Activated CD4-positive, alpha-beta T cell treated with anti-CD3 and anti-CD28 coated beads for 36 hours (primary cell): Measurements from ENCODE around the gene P2RY14. TPM values are rescaled to one million over a fixed set of nuclear protein-coding genes. Genes with fewer than 3 reads are reported as not detected.
A peak's percentile ranks its signal among the peaks of the same experiment; 100 is the strongest.

Experiments used
- ATAC-seq: fragments of 200-7000 bp; cut with Tn5 transposase; one replicate; pipeline ENCODE4 v1.10.0; 2021; ENCODE audit warnings: mild to moderate bottlenecking, moderate library complexity
- CTCF ChIA-PET: fragments of 350-600 bp; sonication (Branson Sonifier 250); formaldehyde crosslinking; loops from one replicate; lab custom pipeline; 2021; ENCODE audit warnings: antibody characterized with exemption; lab: Charles Lee
- POLR2A ChIA-PET: fragments of 350-600 bp; sonication (Branson Sonifier 250); formaldehyde crosslinking; loops from one replicate; lab custom pipeline; 2021; ENCODE audit warnings: antibody characterized with exemption, inconsistent platforms; lab: Charles Lee
- DNase-seq: peaks from one replicate; pipeline ENCODE4 v3.0.0-alpha.2; 2020
- H3K27ac Mint-ChIP-seq: one replicate; pipeline ENCODE4 v1.8.0; 2021; ENCODE audit warnings: mixed read lengths
- H3K27me3 Mint-ChIP-seq: one replicate; pipeline ENCODE4 v1.8.0; 2021; ENCODE audit warnings: mixed read lengths
- H3K36me3 Mint-ChIP-seq: one replicate; pipeline ENCODE4 v1.8.0; 2021; ENCODE audit warnings: low read depth, mixed read lengths
- H3K4me1 Mint-ChIP-seq: one replicate; pipeline ENCODE4 v1.8.0; 2021; ENCODE audit warnings: mixed read lengths
- H3K4me3 Mint-ChIP-seq: one replicate; pipeline ENCODE4 v1.8.0; 2021; ENCODE audit warnings: mild to moderate bottlenecking, moderate library complexity, mixed read lengths
- H3K9me3 Mint-ChIP-seq: one replicate; pipeline ENCODE4 v1.8.0; 2021; ENCODE audit warnings: low read depth, mixed read lengths
- intact Hi-C, 2 experiments: fragments of 100-400 bp; cut with DNase I in 1 of 2; cut with micrococcal nuclease in 1 of 2; formaldehyde crosslinking; loops; one replicate each; pipeline versions ENCODE4 v1.14.2 to v1.15.1; 2022 to 2024; cut with DNase I, micrococcal nuclease
- total RNA-seq, 2 experiments: library from RNA; stranded (reverse); gene quantifications; one replicate each; pipeline ENCODE4 v1.2.3, GENCODE V29; 2021

P2RY14 gene
- total RNA-seq, 2 experiments from 2014 or later: 0.16 to 0.25 TPM

- Mint-ChIP-seq H3K27me3 (no peaks in the 10 kb centered on the region), H3K36me3 (peaks cover 17% of the 10 kb centered on the region), H3K4me3 (no peak overlapping the region), H3K4me1 (peaks cover 47% of the 10 kb centered on the region), H3K27ac (peak overlapping the region; percentile 11), H3K9me3 (peaks cover 16% of the 10 kb centered on the region)
- intact Hi-C loops: no loop called here
- POLR2A ChIA-PET: interaction anchor here (0.6 to 1.2 kb wide), 2 partner anchors 21 to 92 kb away, joined by 4 to 5 read pairs; partner anchors contain the start of genes GPR171 and GPR87
- CTCF ChIA-PET: interaction anchor here (0.6 to 8.2 kb wide), 8 partner anchors 8 to 794 kb away, joined by 3 to 124 read pairs (median 4); partner anchors contain the start of gene P2RY14
- DNase-seq: no peak
- no peak for ATAC-seq
These were observed 54.0 kb downstream of the P2RY14 start for GRCh38 chr3:151224268-151224866.

GRCh38 chr3:151219056-151219455 is 59.3 kb downstream of the P2RY14 start:
- ATAC-seq: peak; percentile 90
- no peaks in the 10 kb centered on the region for H3K27me3 Mint-ChIP-seq
- intact Hi-C loops: no loop called here
- H3K4me1 Mint-ChIP-seq: peaks cover 25% of the 10 kb centered on the region
- peaks cover 16% of the 10 kb centered on the region for H3K9me3 Mint-ChIP-seq
- no peak overlapping the region for H3K27ac Mint-ChIP-seq
- POLR2A ChIA-PET: no interaction called here
- no peak for DNase-seq
- CTCF ChIA-PET: interaction anchor here (0.6 to 5.5 kb wide), 6 partner anchors 8 to 604 kb away, joined by 3 to 30 read pairs (median 4); no protein-coding TSS in a partner anchor
- H3K36me3 Mint-ChIP-seq: peaks cover 17% of the 10 kb centered on the region
- no peak overlapping the region for H3K4me3 Mint-ChIP-seq

GRCh38 chr3:151218136-151218535 is 60.2 kb downstream of the P2RY14 start:
- no peaks in the 10 kb centered on the region for H3K27me3 Mint-ChIP-seq
- ATAC-seq (no peak), DNase-seq (no peak)
- H3K36me3 Mint-ChIP-seq: peaks cover 17% of the 10 kb centered on the region
- CTCF ChIA-PET: interaction anchor here (0.5 to 5.5 kb wide), 4 partner anchors 9 to 677 kb away, joined by 3 to 30 read pairs (median 14); no protein-coding TSS in a partner anchor
- POLR2A ChIA-PET: no interaction called here
- H3K4me3 Mint-ChIP-seq: no peak overlapping the region
- intact Hi-C loops: no loop called here
- H3K9me3 Mint-ChIP-seq: peaks cover 16% of the 10 kb centered on the region
- no peak overlapping the region for H3K27ac Mint-ChIP-seq
- peaks cover 26% of the 10 kb centered on the region for H3K4me1 Mint-ChIP-seq

- POLR2A ChIA-PET: interaction anchor here (0.7 kb wide), 1 partner anchor 1001 kb away, joined by 3 read pairs; no protein-coding TSS in a partner anchor
These were observed 61.4 kb downstream of the P2RY14 start for GRCh38 chr3:151216641-151217607.

GRCh38 chr3:151214459-151214858 is 63.9 kb downstream of the P2RY14 start:
- no peaks in the 10 kb centered on the region for H3K36me3 Mint-ChIP-seq

More at GRCh38 chr3:151216641-151217607, 61.4 kb downstream of the P2RY14 start:
- peaks cover 11% of the 10 kb centered on the region for H3K36me3 Mint-ChIP-seq
- no peak overlapping the region for H3K4me3 Mint-ChIP-seq
- no peaks in the 10 kb centered on the region for H3K27me3 Mint-ChIP-seq
- intact Hi-C loops: no loop called here
- ATAC-seq (peak; percentile 55), DNase-seq (no peak)
- CTCF ChIA-PET: interaction anchor here (0.6 to 5.5 kb wide), 6 partner anchors 10 to 111 kb away, joined by 3 to 30 read pairs (median 5); no protein-coding TSS in a partner anchor
- peaks cover 26% of the 10 kb centered on the region for H3K4me1 Mint-ChIP-seq
- H3K27ac Mint-ChIP-seq: no peak overlapping the region
- peaks cover 9% of the 10 kb centered on the region for H3K9me3 Mint-ChIP-seq

GRCh38 chr3:151213881-151214280 is 64.5 kb downstream of the P2RY14 start:
- Mint-ChIP-seq H3K4me3 (no peak overlapping the region), H3K4me1 (peaks cover 44% of the 10 kb centered on the region), H3K36me3 (no peaks in the 10 kb centered on the region), H3K27ac (no peak overlapping the region), H3K27me3 (no peaks in the 10 kb centered on the region), H3K9me3 (no peaks in the 10 kb centered on the region)
- no peak for DNase-seq
- ChIA-PET CTCF (interaction anchor here (7.7 kb wide), 1 partner anchor 12 kb away, joined by 61 read pairs; no protein-coding TSS in a partner anchor), POLR2A (no interaction called here)
- intact Hi-C loops: no loop called here
- no peak for ATAC-seq

More at GRCh38 chr3:151214459-151214858, 63.9 kb downstream of the P2RY14 start:
- H3K4me1 Mint-ChIP-seq: peaks cover 44% of the 10 kb centered on the region
- ATAC-seq: no peak
- DNase-seq: no peak
- ChIA-PET POLR2A (no interaction called here), CTCF (interaction anchor here (1.1 to 5.5 kb wide), 2 partner anchors 13 to 47 kb away, joined by 3 to 26 read pairs; no protein-coding TSS in a partner anchor)
- H3K9me3 Mint-ChIP-seq: no peaks in the 10 kb centered on the region
- no peak overlapping the region for H3K4me3 Mint-ChIP-seq
- intact Hi-C loops: no loop called here
- no peak overlapping the region for H3K27ac Mint-ChIP-seq
- H3K27me3 Mint-ChIP-seq: no peaks in the 10 kb centered on the region

GRCh38 chr3:151213151-151213550 is 65.2 kb downstream of the P2RY14 start:
- Mint-ChIP-seq H3K4me3 (no peak overlapping the region), H3K9me3 (no peaks in the 10 kb centered on the region), H3K27ac (no peak overlapping the region), H3K4me1 (peaks cover 47% of the 10 kb centered on the region), H3K36me3 (no peaks in the 10 kb centered on the region), H3K27me3 (no peaks in the 10 kb centered on the region)
- DNase-seq (no peak), ATAC-seq (no peak)
- ChIA-PET CTCF (interaction anchor here (7.7 kb wide), 1 partner anchor 13 kb away, joined by 61 read pairs; no protein-coding TSS in a partner anchor), POLR2A (no interaction called here)
- intact Hi-C loops: no loop called here

GRCh38 chr3:151210676-151211381 is 67.5 kb downstream of the P2RY14 start:
- ATAC-seq (peak; percentile 38), DNase-seq (peak; percentile 20)
- Mint-ChIP-seq H3K27ac (peak overlapping the region; percentile 89), H3K9me3 (no peaks in the 10 kb centered on the region), H3K27me3 (no peaks in the 10 kb centered on the region), H3K4me3 (peak overlapping the region; percentile 41), H3K36me3 (peaks cover 4% of the 10 kb centered on the region), H3K4me1 (peaks cover 58% of the 10 kb centered on the region)
- ChIA-PET POLR2A (no interaction called here), CTCF (interaction anchor here (0.9 to 7.7 kb wide), 5 partner anchors 10 to 1094 kb away, joined by 3 to 61 read pairs (median 13); no protein-coding TSS in a partner anchor)
- intact Hi-C loops: no loop called here

- ChIA-PET CTCF (interaction anchor here (0.8 to 7.7 kb wide), 7 partner anchors 9 to 47 kb away, joined by 3 to 61 read pairs (median 4); no protein-coding TSS in a partner anchor), POLR2A (interaction anchor here (0.6 to 1.2 kb wide), 8 partner anchors 8 to 1433 kb away, joined by 3 to 8 read pairs (median 3); no protein-coding TSS in a partner anchor)
- intact Hi-C loops: loop anchor here (2.0 to 10.0 kb wide), 4 partner anchors 427 to 1035 kb away; partner anchors contain the start of gene SELENOT (in 1 of the 2)
- peak overlapping the region; percentile 7 for H3K4me3 Mint-ChIP-seq
- peaks cover 4% of the 10 kb centered on the region for H3K36me3 Mint-ChIP-seq
- H3K4me1 Mint-ChIP-seq: peaks cover 68% of the 10 kb centered on the region
- ATAC-seq: peak; percentile 69
- peak overlapping the region; percentile 89 for H3K27ac Mint-ChIP-seq
- DNase-seq: no peak
- H3K9me3 Mint-ChIP-seq: no peaks in the 10 kb centered on the region
- H3K27me3 Mint-ChIP-seq: no peaks in the 10 kb centered on the region
These were observed 68.7 kb downstream of the P2RY14 start for GRCh38 chr3:151209654-151210053.

GRCh38 chr3:151206201-151206600 is 72.1 kb downstream of the P2RY14 start:
- DNase-seq (no peak), ATAC-seq (peak; percentile 10)
- Mint-ChIP-seq H3K27ac (peak overlapping the region; percentile 96), H3K9me3 (no peaks in the 10 kb centered on the region), H3K4me3 (peak overlapping the region; percentile 59), H3K4me1 (peaks cover 73% of the 10 kb centered on the region), H3K36me3 (peaks cover 11% of the 10 kb centered on the region), H3K27me3 (no peaks in the 10 kb centered on the region)
- CTCF ChIA-PET: interaction anchor here (1.0 to 7.7 kb wide), 3 partner anchors 13 to 21 kb away, joined by 4 to 61 read pairs (median 4); no protein-coding TSS in a partner anchor
- intact Hi-C loops: loop anchor here (5.0 to 10.0 kb wide), 3 partner anchors 424 to 1039 kb away; partner anchors contain the start of gene SELENOT (in 1 of the 2)
- POLR2A ChIA-PET: interaction anchor here (0.6 to 1.0 kb wide), 5 partner anchors 36 to 1225 kb away, joined by 3 to 6 read pairs (median 3); partner anchors contain the start of gene GPR87
